Muscle of back (tissue), 11 donors: Measurements from ENCODE around the gene OTUD1. TPM values are rescaled to one million over a fixed set of nuclear protein-coding genes. Genes with fewer than 3 reads are reported as not detected.

Experiments
- DNase-seq, 3 donors: peaks; one replicate each; pipeline versions ENCODE4 v3.0.0 to v3.0.0-alpha.2; 2013
- polyA plus RNA-seq, 10 donors: library from polyadenylated mRNA; unstranded; fragments of 120-200 nt; gene quantifications; one replicate each; pipeline ENCODE4 v1.2.1, GENCODE V29; 2013; ENCODE audit not compliant: insufficient read length in 10 of 10

The OTUD1 gene
- polyA plus RNA-seq, 10 donors, result 13.5 to 239 (median 72.2) TPM

- DNase-seq, result no peak
These were observed 19.7 kb upstream of the OTUD1 start for GRCh38 chr10:23419201-23419600.

DNA sequence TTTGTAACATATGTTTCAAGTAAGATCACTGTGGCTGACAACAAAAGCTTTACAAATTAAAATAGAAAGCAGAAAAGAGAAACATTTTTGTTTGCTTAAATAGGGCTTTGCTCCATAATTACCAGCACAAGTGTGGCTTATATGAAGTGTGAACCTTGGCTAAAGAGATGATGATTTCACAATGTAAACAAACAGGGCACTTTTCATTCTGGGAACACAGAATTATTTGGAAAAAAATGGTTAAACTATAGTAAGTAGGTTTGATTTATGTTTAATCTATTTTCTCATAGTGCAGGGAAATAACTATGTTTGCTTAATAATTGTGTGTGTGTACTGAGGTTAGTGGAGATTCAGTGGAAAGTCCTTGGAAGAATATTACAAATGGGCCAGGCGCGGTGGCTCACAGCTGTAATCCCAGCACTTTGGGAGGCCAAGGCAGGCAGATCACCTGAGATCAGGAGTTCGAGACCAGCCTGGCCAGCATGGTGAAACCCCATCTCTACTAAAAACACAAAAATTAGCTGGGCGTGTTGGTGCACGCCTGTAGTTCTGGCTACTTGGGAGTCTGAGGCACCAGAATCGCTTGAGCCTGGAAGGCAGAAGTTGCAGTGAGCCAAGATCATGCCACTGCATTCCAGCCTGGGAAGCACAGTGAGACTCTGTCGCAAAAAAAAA is 19.1 kb upstream of the OTUD1 start:
- DNase-seq, result no peak

DNA sequence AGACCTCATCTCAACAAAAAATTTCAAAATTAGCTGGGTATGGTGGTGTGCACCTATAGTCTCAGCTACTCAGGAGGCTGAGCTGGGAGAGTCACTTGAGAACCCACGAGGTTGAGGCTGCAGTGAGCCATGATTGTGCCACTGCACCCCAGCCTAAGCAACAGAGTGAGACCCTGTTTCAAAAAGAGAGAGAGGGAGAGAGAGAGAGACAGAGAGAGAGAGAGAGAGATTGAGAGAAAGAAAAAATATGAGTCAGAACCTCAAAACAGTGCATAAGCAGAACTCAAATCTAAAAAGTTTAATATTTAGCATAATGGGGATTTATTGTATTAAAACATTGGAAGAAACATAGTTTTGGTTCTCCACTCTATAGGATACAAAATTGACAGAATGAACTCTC is 17.5 kb upstream of the OTUD1 start:
- DNase-seq, result no peak

DNA sequence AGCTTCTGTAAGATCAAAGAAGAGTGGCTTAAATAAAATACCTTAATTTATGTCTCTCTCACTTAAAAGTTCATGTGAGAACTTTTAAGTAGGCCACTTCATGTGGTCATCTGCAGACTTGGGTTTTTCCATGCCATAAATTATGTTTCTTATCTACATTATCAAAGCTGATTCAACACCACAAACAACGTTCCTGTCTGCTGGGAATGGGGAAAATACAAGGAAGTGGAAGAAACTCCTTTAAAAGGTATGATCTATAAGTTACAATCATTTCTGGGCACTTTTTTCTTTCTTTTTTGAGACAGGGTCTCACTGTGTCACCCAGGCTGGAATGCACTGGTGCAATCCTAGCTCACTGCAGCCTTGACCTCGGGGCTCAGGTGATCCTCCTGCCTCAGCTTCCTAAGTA is 16.9 kb upstream of the OTUD1 start:
- DNase-seq, result no peak

DNA sequence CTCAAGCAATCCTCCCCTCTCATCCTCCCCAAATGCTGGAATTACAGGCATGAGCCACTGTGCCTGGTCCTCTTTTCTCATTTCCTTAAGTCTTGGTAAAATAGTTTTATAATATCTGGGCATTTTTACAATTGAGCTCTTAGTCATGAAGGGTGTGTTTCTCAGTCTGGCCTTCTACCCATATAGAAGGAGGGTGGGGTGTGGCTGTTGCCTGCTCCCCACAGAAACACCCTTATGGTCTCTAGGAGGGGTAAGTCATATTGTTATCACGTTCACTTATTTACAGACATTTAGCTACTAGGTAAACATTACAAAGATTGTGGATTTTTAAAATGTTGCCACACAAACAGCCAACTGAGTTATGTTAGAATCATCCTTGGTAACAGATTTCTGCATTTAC is 6.7 kb upstream of the OTUD1 start:
- DNase-seq, result no peak

DNA sequence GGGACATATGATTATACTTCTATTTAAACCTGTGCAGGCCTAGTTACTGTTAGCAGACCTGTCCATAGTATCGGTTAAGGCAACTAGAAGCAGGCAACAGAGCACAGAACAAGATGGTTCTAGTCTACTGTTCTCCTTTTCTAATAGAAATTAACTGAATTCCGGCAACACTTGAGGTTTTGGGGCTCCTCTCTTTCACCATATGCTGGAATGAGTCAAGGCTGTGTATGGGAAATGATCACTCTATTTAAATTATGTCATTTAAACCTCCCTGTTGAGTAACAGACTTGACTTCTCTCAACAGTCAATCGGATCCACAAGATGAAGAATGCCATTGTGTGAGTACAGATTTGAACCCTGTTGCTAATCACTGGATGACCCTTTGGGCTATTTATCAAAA is 6.2 kb upstream of the OTUD1 start:
- DNase-seq, result no peak

GRCh38 chr10:23433701-23434100 is 5.2 kb upstream of the OTUD1 start:
- DNase-seq, result no peak

- DNase-seq, result no peak
These were observed 3.5 kb upstream of the OTUD1 start for GRCh38 chr10:23435378-23435777.

DNA sequence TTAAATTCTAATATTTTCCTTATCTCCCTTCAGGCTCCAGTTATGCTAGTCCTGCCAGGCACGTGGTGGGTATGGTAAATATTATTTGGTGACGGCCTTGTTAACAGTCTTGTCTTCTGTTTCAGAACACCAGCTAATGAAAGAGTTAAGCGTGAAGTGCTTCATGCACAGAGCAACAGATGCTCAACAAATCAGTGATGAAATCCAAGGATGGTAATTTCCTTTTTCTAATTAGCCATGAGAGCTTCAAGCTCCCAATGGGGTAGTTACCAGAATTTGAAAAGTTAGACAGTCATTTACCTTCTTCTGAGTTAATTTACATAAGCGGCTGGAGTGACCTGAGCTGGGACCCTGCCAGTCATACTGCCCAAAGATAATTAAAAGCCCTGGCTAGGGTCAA is 1.9 kb upstream of the OTUD1 start:
- DNase-seq, result no peak

DNA sequence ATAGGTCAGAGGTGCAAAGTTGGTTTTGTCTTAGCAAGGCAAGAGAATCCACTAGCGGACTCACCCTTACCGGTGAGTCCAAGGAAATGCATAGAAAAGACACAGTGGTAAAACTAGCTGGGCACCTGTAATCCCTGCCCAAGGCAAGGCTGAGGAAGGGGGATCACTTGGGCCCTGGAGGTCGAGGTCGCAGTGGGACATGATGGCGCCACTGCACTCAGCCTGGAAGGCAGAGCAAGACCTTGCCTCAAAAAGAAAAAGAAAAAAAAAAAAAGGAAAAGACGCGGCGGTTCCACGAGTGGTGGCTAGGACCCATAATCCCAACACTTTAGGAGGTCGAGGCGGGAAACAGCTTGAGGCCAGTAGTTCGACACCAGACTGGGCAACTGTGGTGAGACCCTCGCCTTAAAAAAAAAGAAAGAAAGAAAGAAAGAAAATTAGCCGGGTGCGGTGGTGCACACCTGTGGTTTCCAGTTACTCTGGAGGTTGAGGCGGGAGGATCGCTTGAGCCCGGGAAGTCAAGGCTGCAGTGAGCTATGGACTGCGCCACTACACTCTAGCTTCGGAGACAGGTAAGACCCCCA is 820 bp upstream of the OTUD1 start:
- peak in 1 of 3 donors; percentile 19 for DNase-seq

- no peak for DNase-seq
These were observed 631 bp downstream of the OTUD1 start for GRCh38 chr10:23439452-23439960.

DNA sequence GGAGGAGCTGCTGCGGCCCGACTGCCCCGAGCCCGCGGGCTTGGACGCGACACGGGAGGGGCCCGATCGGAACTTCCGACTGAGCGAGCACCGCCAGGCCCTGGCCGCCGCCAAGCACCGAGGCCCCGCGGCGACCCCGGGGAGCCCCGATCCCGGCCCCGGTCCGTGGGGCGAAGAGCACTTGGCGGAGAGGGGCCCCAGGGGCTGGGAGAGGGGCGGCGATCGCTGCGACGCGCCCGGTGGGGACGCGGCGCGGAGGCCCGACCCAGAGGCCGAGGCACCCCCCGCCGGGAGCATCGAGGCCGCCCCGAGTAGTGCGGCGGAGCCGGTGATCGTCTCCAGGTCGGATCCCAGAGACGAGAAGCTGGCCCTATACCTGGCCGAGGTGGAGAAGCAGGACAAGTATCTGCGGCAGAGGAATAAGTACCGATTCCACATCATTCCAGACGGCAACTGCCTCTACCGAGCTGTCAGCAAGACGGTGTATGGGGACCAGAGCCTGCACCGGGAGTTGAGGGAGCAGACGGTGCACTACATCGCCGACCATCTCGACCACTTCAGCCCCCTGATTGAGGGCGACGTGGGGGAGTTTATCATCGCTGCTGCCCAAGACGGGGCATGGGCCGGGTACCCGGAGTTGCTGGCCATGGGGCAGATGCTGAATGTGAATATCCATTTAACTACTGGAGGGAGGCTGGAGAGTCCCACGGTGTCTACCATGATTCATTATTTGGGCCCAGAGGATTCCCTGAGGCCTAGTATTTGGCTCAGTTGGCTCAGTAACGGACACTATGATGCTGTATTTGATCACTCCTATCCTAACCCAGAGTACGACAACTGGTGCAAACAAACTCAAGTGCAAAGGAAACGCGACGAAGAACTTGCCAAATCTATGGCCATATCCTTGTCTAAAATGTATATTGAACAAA is 1.4 kb downstream of the OTUD1 start:
- peak in 2 of 3 donors; percentile 32 to 71 for DNase-seq

- no peak for DNase-seq
These were observed 2.4 kb downstream of the OTUD1 start for GRCh38 chr10:23441251-23441650.

GRCh38 chr10:23442936-23443335 is 4.1 kb downstream of the OTUD1 start:
- no peak for DNase-seq

DNA sequence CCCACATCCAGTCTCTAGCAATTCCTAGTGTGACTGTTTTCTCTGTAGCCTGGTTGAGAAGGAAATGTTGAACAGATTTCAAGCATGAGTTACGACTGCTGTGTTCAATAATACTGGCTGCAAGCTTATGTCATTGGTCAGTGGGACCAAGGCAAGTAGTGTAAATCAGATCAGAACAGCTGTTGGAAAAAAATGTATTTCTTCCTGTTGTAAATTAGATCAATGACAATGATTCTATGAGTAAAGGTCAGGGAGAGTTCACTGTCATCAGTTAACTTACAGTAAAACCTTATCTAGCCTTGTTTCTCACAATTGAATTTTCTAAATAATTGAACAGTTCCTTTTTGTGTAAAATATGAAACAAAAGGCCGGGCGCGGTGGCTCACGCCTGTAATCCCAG is 6.7 kb downstream of the OTUD1 start:
- DNase-seq, result no peak

DNA sequence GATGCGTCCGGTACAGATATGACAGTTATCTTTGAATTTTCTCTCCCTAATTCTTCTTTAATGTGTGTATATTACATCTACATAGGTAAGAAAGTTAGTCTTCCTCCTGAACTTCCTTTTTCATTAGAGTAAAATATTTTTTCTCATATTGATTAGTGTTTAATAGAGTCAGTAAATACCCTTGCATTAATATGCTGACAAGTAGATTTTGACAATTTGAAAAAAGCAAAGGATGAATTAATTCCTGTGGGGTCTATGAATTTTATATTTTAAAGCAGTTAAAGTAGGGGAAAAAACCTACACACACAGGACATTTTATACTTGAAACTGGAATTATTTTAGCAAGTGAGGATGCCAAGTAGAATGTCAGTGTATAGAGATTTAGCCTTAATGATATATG is 9.4 kb downstream of the OTUD1 start:
- DNase-seq, result no peak

DNA sequence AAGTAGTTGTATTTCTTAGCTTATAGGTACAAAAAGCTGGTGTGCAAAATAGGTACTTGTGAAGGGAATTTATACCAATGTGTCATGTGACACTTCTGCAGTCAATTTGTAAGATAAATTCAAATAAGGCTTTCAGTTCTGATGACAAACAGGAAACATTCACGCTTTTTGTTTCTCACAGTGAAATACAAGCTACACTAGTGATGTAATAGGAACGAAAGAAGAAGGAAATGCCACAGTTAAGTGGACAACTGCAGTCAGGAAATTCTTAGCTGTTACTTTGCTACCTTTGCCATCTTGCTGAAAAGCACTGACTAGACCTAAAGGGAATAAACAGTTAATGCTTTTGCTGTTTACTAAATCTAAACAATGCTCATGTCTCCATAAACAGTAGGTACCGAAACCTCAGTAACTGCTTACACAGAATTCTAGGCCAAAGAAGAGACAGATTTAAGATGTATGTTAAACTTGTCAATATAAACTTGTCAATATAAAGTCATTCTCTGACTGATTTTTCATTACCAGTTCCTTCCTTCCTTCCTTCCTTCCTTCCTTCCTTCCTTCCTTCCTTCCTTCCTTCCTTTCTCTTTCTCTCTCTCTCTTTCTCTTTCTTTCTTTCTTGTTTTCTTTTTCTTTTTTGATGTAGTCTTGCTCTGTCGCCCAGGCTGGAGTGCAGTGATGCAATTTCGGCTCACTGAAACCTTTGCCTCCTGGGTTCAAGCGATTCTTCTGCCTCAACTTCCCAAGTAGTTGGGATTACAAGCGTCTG is 10.1 kb downstream of the OTUD1 start:
- no peak for DNase-seq

DNA sequence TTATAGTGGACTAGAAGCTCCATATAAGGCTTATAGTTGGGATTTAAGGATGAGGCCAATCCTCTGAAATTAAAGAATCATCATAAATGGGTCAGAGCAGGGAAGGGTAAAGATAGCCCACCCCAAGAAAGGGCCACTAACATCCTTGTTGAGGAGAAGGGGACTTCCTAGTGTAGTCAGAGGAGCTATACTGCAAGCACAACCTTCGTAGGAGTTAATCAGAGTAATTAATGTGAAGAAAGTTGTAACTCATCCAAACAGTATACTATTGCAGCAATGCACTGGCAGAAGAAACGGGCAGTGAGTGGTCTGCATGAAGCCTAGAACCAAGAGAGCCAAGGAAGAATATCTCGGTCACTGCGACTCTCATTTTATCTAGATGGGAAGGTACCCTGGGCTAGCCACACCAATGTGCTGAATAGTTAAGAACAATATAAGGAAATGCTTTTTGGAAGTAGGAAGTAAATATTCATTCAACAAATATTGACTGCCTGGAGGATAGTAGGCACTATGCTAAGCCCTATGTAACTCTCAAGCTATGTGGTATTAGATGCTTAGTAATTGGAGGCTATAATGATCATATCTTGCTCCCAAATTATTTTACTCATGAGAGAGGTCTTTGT is 13.3 kb downstream of the OTUD1 start:
- no peak for DNase-seq

GRCh38 chr10:23453465-23453864 is 14.6 kb downstream of the OTUD1 start:
- no peak for DNase-seq

DNA sequence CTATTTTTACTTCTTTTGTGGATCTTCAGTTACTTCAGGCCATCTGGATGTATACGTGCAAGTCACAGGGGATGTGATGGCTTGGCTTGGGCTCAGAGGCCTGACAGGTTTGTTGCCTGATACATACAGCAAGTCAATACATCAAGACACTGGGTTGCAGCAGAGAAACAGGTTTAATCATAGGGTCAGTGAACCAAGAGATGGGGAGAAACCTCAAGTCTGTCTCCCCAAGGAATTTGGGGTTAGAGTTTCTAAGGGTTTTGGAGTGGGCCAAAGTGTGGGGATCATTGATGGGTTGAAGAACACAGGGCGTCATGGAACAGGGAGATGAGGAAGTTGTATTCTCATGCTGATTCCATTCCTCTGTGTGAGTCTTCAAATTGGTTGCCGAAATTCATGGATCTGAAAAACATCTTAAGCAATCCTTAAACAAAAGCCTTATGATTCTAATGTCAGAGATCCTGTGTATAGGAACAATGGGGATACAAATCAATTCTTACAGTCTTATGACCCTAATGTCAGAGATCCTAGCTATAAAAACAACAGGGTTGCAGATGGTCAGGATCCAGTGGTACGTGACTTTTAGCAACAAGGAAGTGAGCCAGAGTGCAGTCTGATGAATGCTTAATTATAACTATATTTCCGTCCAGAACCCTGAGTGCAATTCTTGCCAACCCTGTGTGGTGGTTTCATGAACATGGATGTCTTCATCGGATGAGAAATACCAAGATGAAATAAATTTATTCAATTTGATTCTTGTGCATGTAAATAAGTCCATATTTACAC is 18.9 kb downstream of the OTUD1 start:
- DNase-seq, result no peak
